ENCODE data around the gene C12orf50.

Gene C12orf50

DNA sequence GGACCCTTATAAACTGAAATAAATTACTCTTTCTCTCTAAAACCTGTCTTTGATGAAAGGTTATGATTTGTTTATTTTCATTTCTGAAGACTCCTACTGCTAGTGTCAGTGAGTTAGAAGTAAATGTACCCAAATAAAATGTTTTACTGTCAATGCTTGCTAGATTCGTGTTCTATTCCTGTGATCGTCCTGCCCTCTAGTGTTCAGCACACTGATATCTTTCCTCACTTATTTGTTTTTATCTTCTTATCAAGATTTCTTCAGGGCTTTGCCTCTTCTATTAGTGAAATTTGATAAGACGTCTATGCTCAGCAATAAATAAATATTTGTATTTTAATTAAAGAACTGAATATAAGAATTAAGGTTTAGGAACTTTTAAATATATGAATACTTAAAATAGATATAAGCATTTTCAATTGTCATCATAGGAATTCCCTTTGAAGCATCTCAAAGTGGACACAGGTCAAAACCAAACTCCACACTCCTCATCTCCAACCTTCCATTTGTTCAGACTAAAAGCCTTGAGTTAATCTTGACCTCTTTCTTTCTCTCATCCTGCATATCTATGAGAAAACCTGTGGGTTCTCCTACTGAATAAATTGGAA, 75.8 kb downstream of the C12orf50 start:
- H3K4me3 Mint-ChIP-seq = no peak overlapping the region
- H3K27ac Mint-ChIP-seq = no peak overlapping the region
- no peak for DNase-seq
- H3K36me3 Mint-ChIP-seq (ENCODE audit: low read depth) = no peaks in the 10 kb centered on the region
- peaks cover 8% of the 10 kb centered on the region for H3K9me3 Mint-ChIP-seq
- no peaks in the 10 kb centered on the region for H3K27me3 Mint-ChIP-seq
- H3K4me1 Mint-ChIP-seq (ENCODE audit: low read depth) = no peaks in the 10 kb centered on the region

DNA sequence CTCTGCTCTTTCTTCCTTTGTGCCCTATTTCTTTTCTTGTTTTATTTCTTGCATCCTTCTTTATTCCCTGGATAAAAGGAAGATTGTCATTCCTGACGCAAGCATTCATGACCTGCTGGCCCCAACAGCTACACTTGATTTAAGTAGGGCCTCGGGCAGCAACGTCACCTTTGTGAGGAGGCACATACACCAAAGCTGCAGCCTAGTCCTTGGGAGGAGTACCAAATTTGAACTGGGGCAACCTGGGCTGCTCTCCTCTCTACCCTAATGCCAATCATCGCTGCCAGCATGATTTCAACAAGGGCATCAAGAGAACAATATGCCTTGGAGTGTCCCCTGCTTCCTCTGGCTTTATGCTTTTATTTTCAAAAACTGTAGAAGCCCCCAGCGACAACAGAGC, 76.4 kb downstream of the C12orf50 start:
- Mint-ChIP-seq H3K27me3 (no peaks in the 10 kb centered on the region), H3K4me3 (no peak overlapping the region), H3K27ac (no peak overlapping the region), H3K9me3 (peaks cover 8% of the 10 kb centered on the region), H3K36me3 (ENCODE audit: low read depth) (no peaks in the 10 kb centered on the region), H3K4me1 (ENCODE audit: low read depth) (no peaks in the 10 kb centered on the region)
- DNase-seq = no peak

DNA sequence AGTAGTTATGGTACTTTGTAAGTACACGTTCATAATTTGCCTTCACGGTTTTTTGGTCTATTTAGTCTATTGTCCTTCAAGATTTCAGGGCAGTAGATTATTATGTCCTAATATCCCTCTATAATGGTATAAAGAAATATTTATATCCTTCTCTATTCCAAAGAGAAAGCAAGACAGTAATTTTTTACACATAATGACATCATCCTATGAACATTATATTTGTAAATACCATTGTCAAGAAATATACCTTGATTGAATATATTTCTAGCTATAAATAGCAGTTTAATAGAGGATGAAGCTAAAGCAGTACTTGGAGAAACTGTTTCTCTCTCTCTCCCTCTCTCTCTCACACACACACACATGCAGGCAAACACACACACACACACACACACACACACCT, 77.0 kb downstream of the C12orf50 start:
- H3K27me3 Mint-ChIP-seq = no peaks in the 10 kb centered on the region
- peaks cover 8% of the 10 kb centered on the region for H3K9me3 Mint-ChIP-seq
- no peak overlapping the region for H3K4me3 Mint-ChIP-seq
- H3K4me1 Mint-ChIP-seq (ENCODE audit: low read depth) = no peaks in the 10 kb centered on the region
- H3K27ac Mint-ChIP-seq = no peak overlapping the region
- H3K36me3 Mint-ChIP-seq (ENCODE audit: low read depth) = no peaks in the 10 kb centered on the region
- DNase-seq = no peak

DNA sequence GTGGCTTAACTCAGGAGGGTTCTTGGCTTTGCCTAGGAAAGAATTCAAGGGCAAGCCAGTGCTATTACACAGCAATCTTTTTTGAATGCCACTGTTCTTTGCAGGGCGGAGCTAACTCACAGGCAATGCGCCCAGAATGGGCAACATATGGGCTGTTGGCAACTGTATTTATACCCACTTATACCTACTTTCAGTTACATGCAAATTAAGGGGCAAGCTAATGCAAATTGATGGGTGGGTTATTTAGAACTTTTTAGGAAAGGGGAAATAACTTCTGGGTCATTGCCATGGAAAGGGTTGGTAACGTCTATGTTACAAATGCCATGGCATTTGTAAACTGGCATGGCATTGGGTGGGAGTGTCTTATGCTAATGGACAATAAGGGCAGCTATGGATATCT, 85.4 kb downstream of the C12orf50 start:
- DNase-seq = no peak
- H3K27ac Mint-ChIP-seq = no peak overlapping the region
- H3K4me1 Mint-ChIP-seq (ENCODE audit: low read depth) = no peaks in the 10 kb centered on the region
- H3K9me3 Mint-ChIP-seq = no peaks in the 10 kb centered on the region
- no peak overlapping the region for H3K4me3 Mint-ChIP-seq
- no peaks in the 10 kb centered on the region for H3K27me3 Mint-ChIP-seq
- no peaks in the 10 kb centered on the region for H3K36me3 Mint-ChIP-seq (ENCODE audit: low read depth)

DNA sequence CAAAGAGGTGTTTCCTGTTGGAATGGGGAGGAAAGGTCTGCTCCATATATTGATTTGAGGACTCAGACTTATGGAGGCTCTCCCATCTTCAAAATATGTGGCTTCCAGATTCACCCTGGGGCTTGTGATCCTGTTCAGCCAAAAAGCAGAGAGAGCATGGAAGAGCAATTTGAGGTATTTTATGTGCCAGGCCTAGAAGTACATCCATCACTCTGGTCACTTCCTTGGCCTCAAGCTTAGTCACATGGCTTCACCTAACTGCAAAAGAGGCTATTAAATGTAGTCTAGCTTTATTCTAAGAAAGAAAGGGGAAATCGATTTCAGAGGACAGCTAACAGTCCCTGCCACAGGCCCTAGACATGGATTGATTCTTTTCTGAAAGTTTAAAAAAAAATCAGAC, 86.2 kb downstream of the C12orf50 start:
- Mint-ChIP-seq H3K36me3 (ENCODE audit: low read depth) (no peaks in the 10 kb centered on the region), H3K4me1 (ENCODE audit: low read depth) (no peaks in the 10 kb centered on the region), H3K27me3 (no peaks in the 10 kb centered on the region), H3K27ac (no peak overlapping the region), H3K9me3 (no peaks in the 10 kb centered on the region), H3K4me3 (no peak overlapping the region)
- DNase-seq = no peak

DNA sequence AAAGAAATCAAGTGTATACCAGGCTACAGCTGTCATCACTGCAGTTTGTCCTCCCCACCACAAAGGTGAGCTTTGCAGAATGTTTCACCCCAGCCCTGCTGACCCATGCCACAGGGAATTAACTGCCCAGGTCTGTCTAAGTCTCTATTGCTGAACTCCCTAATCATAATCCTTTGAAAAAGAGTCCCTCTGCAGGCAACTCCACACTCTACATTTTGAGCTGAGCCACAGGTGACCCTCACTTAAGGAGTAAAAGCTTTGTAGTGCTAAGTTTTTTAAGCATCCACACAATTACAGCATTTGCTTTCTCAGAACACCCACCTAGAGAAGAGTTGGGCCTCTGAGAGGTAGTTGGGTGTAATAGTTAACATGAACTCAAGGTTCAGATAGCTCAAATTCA, 90.0 kb downstream of the C12orf50 start:
- no peaks in the 10 kb centered on the region for H3K9me3 Mint-ChIP-seq
- H3K27ac Mint-ChIP-seq = no peak overlapping the region
- no peak for DNase-seq
- no peaks in the 10 kb centered on the region for H3K36me3 Mint-ChIP-seq (ENCODE audit: low read depth)
- H3K27me3 Mint-ChIP-seq = no peaks in the 10 kb centered on the region
- H3K4me1 Mint-ChIP-seq (ENCODE audit: low read depth) = no peaks in the 10 kb centered on the region
- H3K4me3 Mint-ChIP-seq = no peak overlapping the region

DNA sequence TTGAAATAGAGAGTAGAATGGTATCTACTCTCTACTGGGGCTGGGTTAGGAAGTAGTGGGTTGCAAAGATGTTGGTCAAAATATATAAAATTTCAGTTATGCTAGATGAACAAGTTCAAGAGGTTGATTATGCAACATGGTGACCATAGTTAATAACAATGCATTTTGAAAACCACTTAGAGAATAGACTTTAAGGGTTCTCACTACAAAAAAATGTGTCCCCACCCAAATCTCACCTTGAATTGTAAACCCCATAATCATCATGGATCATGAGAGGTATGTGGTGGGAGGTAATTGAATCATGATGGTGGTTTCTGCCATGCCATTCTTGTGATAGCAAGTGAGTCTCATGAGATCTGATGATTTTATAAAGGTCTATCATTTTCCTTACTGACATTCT, 94.0 kb downstream of the C12orf50 start:
- Mint-ChIP-seq H3K27ac (no peak overlapping the region), H3K27me3 (no peaks in the 10 kb centered on the region), H3K4me1 (ENCODE audit: low read depth) (no peaks in the 10 kb centered on the region), H3K36me3 (ENCODE audit: low read depth) (no peaks in the 10 kb centered on the region), H3K9me3 (no peaks in the 10 kb centered on the region), H3K4me3 (no peak overlapping the region)
- DNase-seq = no peak

DNA sequence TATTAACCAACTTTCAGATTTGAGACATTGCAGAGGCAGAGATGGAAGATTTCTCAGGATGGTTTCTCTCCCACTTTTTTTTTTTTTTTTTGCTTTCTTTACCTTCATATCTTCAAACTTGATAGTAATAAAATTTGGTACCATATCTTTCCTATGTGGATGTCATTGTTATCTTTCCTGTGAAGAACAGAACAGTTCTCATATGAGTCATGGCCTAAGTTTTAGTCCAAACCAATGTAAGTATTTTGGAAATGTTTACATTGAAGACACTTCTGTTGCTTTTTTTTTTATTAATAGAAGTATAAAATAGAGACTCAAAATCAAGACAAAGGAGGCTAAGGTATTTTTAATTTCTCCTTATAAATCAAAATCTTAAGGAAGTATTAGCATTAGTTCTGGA, 95.2 kb downstream of the C12orf50 start:
- Mint-ChIP-seq H3K9me3 (no peaks in the 10 kb centered on the region), H3K4me1 (ENCODE audit: low read depth) (no peaks in the 10 kb centered on the region), H3K4me3 (no peak overlapping the region), H3K27me3 (no peaks in the 10 kb centered on the region), H3K27ac (no peak overlapping the region), H3K36me3 (ENCODE audit: low read depth) (no peaks in the 10 kb centered on the region)
- DNase-seq = no peak

DNA sequence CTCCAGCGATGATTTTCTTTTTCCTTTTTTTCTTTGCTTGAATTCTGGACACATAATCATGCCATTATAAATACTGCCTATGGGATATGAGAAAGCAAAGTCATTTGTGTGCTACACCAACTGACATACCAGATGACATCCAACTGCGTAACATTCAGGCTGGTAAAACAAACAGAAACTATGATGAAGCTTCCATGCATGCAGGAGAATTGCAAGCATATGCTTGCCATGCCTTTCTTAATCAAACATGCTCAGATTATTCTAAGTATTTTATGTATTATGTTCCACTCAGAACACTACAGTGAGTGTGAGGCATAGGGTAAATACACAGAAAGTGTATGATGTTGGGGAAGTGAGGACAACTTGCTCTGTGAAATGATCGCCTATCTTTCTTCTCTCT, 97.4 kb downstream of the C12orf50 start:
- H3K36me3 Mint-ChIP-seq (ENCODE audit: low read depth) = no peaks in the 10 kb centered on the region
- DNase-seq = no peak
- H3K4me1 Mint-ChIP-seq (ENCODE audit: low read depth) = no peaks in the 10 kb centered on the region

DNA sequence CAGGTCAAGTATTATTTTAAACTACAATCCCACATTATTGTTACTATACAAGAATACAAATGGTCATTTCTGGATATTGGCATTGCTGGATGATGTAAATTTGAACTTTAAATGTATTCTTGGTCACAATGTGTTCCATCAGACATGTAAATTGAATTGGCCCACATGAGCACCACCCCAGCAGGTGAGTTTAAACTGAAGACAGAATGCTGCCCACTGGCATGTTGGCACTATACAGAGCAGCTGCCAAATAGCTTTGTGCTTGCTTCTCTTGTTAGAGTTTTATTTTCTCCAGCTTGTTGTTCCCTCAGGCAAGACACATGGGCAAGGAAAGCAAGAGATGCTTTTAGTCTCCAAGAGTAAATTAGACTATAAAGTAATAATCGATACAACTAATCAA, 98.6 kb downstream of the C12orf50 start:
- no peak overlapping the region for H3K27ac Mint-ChIP-seq
- H3K4me1 Mint-ChIP-seq (ENCODE audit: low read depth) = no peaks in the 10 kb centered on the region
- H3K27me3 Mint-ChIP-seq = no peaks in the 10 kb centered on the region
- H3K4me3 Mint-ChIP-seq = no peak overlapping the region
- H3K9me3 Mint-ChIP-seq = no peaks in the 10 kb centered on the region
- H3K36me3 Mint-ChIP-seq (ENCODE audit: low read depth) = no peaks in the 10 kb centered on the region
- DNase-seq = no peak

More for the DNA sequence above, 97.4 kb downstream of the C12orf50 start:
- no peak overlapping the region for H3K27ac Mint-ChIP-seq
- H3K4me3 Mint-ChIP-seq = no peak overlapping the region
- H3K9me3 Mint-ChIP-seq = no peaks in the 10 kb centered on the region
- no peaks in the 10 kb centered on the region for H3K27me3 Mint-ChIP-seq

All from activated T-cell treated with anti-CD3 and anti-CD28 coated beads, Interleukin-2, amount 50 U/mL, for 24 hours (primary cell).